ENCODE measurements around the gene CDON. TPM values are rescaled to one million over a fixed set of nuclear protein-coding genes. Genes with fewer than 3 reads are reported as not detected.

The CDON gene
- polyA plus RNA-seq, 4 donors = 1.7 to 9.0 TPM; not detected in 2

DNA sequence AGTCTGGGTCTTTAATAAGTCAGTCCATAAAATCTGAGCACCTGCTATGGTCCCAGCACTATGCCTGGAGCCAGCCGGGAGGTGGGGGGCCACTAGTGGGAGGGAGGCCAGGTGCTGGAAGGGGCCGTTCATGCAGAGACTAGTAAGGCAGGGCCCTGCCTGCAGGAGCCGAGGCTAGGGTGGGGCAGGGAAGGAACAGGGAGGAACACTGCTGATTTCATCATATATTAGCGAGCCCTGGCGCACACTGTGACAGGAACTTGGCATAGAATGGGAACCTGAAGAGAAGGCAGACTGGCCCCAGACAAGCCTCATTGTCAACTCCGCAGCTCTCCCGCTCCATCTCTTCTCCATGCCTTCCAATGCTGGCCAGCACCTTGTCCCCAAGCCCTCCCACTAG, 109.7 kb downstream of the CDON start:
- Histone ChIP-seq H3K9me3 (ENCODE audit: control insufficient read depth in 2 of 2, insufficient read depth in 1 of 2, low read depth in 1 of 2, low read length in 1 of 2) (no peaks in the 10 kb centered on the region), H3K4me3 (ENCODE audit: low read depth in 1 of 3, low read length in 3 of 3) (no peak overlapping the region), H3K4me1 (ENCODE audit: control insufficient read depth in 3 of 3, insufficient read depth in 2 of 3, low read depth in 1 of 3, low read length in 2 of 3) (peaks cover 0 to 6% (median 0%) of the 10 kb centered on the region in 3 donors), H3K36me3 (ENCODE audit: control insufficient read depth in 3 of 3, insufficient read depth in 2 of 3, low read depth in 1 of 3, low read length in 3 of 3) (peaks cover 0 to 19% (median 0%) of the 10 kb centered on the region in 3 donors), H3K27ac (ENCODE audit: low read depth in 1 of 3, low read length in 2 of 3) (no peak overlapping the region), H3K27me3 (ENCODE audit: control insufficient read depth in 3 of 3, insufficient read depth in 3 of 3, low read length in 3 of 3) (no peaks in the 10 kb centered on the region)
- peak in 1 of 2 donors; percentile 67 for DNase-seq
- no peak for FAIRE-seq
- 19 to 50% (median 38%) methylated on average over 7 of the region's 7 CpGs for WGBS, 3 donors

DNA sequence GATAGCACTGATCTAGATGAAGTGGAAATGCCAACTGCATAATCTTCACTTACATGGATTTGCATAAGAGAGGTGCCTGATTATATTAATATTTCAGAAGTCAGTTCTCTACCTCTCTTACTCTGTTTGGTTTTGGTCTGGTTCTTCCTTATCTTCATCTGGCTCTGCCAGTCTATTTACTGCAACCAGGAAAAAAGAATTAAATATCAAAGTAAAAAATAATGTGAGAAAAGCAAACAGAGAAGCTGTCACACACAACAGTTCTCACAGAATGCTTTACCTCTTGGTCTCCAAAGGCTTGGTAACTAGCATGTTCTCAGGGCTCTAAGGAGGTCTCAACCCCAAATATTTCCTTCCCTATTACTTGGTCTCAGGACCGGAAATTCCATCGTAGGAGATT, 110.1 kb downstream of the CDON start:
- no peaks in the 10 kb centered on the region for H3K27me3 ChIP-seq (ENCODE audit: control insufficient read depth in 3 of 3, insufficient read depth in 3 of 3, low read length in 3 of 3)
- H3K27ac ChIP-seq (ENCODE audit: low read depth in 1 of 3, low read length in 2 of 3) = no peak overlapping the region
- FAIRE-seq = no peak
- no peak overlapping the region for H3K4me3 ChIP-seq (ENCODE audit: low read depth in 1 of 3, low read length in 3 of 3)
- WGBS, 3 donors = 18 to 58% (median 27%) methylated on average over 2 of the region's 2 CpGs
- peaks cover 0 to 6% (median 0%) of the 10 kb centered on the region in 3 donors for H3K4me1 ChIP-seq (ENCODE audit: control insufficient read depth in 3 of 3, insufficient read depth in 2 of 3, low read depth in 1 of 3, low read length in 2 of 3)
- no peak for DNase-seq
- H3K36me3 ChIP-seq (ENCODE audit: control insufficient read depth in 3 of 3, insufficient read depth in 2 of 3, low read depth in 1 of 3, low read length in 3 of 3) = peaks cover 0 to 19% (median 0%) of the 10 kb centered on the region in 3 donors
- no peaks in the 10 kb centered on the region for H3K9me3 ChIP-seq (ENCODE audit: control insufficient read depth in 2 of 2, insufficient read depth in 1 of 2, low read depth in 1 of 2, low read length in 1 of 2)

DNA sequence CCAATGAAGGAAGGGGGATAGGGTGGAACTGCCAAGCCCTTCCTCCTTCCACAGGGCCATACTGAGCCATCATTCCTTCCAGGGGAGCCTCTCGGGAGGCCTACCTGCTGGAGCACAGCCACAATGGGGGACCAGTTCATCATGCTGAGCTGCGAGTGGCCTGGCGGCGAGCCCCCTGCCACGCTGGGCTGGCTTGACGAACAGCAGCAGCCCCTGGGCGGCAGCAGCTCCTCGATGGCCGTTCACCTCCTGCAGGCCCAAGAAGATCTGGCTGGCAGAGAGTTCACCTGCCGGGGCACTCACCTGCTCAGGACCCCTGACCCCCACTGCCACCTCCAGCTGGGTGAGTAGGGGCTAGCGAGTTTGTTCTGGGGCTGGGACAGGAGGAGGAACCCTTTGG, 110.9 kb downstream of the CDON start:
- Histone ChIP-seq H3K9me3 (ENCODE audit: control insufficient read depth in 2 of 2, insufficient read depth in 1 of 2, low read depth in 1 of 2, low read length in 1 of 2) (no peaks in the 10 kb centered on the region), H3K4me1 (ENCODE audit: control insufficient read depth in 3 of 3, insufficient read depth in 2 of 3, low read depth in 1 of 3, low read length in 2 of 3) (peaks cover 0 to 6% (median 0%) of the 10 kb centered on the region in 3 donors), H3K27ac (ENCODE audit: low read depth in 1 of 3, low read length in 2 of 3) (no peak overlapping the region), H3K4me3 (ENCODE audit: low read depth in 1 of 3, low read length in 3 of 3) (no peak overlapping the region), H3K36me3 (ENCODE audit: control insufficient read depth in 3 of 3, insufficient read depth in 2 of 3, low read depth in 1 of 3, low read length in 3 of 3) (peaks cover 0 to 16% (median 0%) of the 10 kb centered on the region in 3 donors), H3K27me3 (ENCODE audit: control insufficient read depth in 3 of 3, insufficient read depth in 3 of 3, low read length in 3 of 3) (no peaks in the 10 kb centered on the region)
- DNase-seq = no peak
- FAIRE-seq = no peak
- WGBS, 3 donors = 72 to 92% (median 86%) methylated on average over 11 of the region's 11 CpGs

GRCh38 chr11:125950696-125951651, 111.7 kb downstream of the CDON start:
- Histone ChIP-seq H3K27me3 (ENCODE audit: control insufficient read depth in 3 of 3, insufficient read depth in 3 of 3, low read length in 3 of 3) (no peaks in the 10 kb centered on the region), H3K9me3 (ENCODE audit: control insufficient read depth in 2 of 2, insufficient read depth in 1 of 2, low read depth in 1 of 2, low read length in 1 of 2) (no peaks in the 10 kb centered on the region), H3K36me3 (ENCODE audit: control insufficient read depth in 3 of 3, insufficient read depth in 2 of 3, low read depth in 1 of 3, low read length in 3 of 3) (peaks cover 0 to 10% (median 0%) of the 10 kb centered on the region in 3 donors), H3K4me1 (ENCODE audit: control insufficient read depth in 3 of 3, insufficient read depth in 2 of 3, low read depth in 1 of 3, low read length in 2 of 3) (peaks cover 0 to 6% (median 0%) of the 10 kb centered on the region in 3 donors), H3K27ac (ENCODE audit: low read depth in 1 of 3, low read length in 2 of 3) (peak overlapping the region in 1 of 3 donors; percentile 21), H3K4me3 (ENCODE audit: low read depth in 1 of 3, low read length in 3 of 3) (no peak overlapping the region)
- peak in 1 of 2 donors; percentile 31 for DNase-seq
- 72 to 93% (median 79%) methylated on average over 15 of the region's 15 CpGs for WGBS, 3 donors
- FAIRE-seq = no peak

- Histone ChIP-seq H3K36me3 (ENCODE audit: control insufficient read depth in 3 of 3, insufficient read depth in 2 of 3, low read depth in 1 of 3, low read length in 3 of 3) (peaks cover 0 to 5% (median 0%) of the 10 kb centered on the region in 3 donors), H3K4me1 (ENCODE audit: control insufficient read depth in 3 of 3, insufficient read depth in 2 of 3, low read depth in 1 of 3, low read length in 2 of 3) (peaks cover 0 to 6% (median 0%) of the 10 kb centered on the region in 3 donors), H3K27me3 (ENCODE audit: control insufficient read depth in 3 of 3, insufficient read depth in 3 of 3, low read length in 3 of 3) (no peaks in the 10 kb centered on the region), H3K9me3 (ENCODE audit: control insufficient read depth in 2 of 2, insufficient read depth in 1 of 2, low read depth in 1 of 2, low read length in 1 of 2) (no peaks in the 10 kb centered on the region), H3K27ac (ENCODE audit: low read depth in 1 of 3, low read length in 2 of 3) (no peak overlapping the region), H3K4me3 (ENCODE audit: low read depth in 1 of 3, low read length in 3 of 3) (no peak overlapping the region)
- FAIRE-seq (no peak), DNase-seq (no peak)
- 92 to 97% (median 93%) methylated on average over 11 of the region's 11 CpGs for WGBS, 3 donors
Observed at GRCh38 chr11:125950178-125950490, 112.5 kb downstream of the CDON start.

DNA sequence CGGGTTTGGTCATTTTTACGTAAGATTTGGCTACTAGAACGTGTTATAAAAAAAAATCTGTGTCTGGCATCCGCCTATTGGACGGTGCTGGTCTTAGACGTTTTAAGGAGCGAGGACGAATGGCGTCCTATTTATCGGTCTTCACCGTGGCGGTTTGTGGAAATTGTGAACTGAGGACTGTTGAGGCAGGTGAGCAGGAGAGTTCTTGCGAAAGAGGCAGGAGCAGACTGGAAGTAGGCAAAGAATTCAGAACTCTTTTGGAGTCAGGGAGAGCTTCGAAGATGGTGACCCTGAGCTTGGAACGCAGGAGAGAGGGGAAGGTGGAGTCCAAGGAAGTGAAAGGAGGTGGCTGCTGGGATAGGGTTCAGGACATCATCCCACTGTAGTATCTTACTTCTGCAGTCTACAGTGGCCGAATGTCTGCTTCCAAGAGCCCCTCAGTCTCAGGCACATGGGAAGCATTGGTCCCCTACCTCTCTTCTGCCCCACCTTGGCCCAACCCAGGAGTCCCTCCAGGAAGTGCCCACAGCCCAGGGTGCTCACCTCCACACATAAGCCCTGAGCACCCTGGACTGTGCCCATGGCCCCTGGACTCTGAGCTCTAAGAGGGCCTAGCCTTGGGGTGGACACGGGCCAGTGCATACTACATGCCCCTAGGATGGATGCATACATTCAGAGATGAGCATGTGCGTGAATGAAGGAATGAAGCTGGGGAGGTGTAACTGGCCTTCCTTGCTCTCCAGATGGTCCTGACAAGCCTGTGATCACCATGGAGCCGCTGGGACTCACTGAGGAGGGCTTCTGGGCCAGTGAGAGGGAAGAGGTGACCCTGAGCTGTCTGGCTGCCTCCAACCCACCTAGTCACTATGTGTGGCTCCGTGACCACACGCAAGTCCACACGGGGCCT, 113.1 kb downstream of the CDON start:
- H3K4me3 ChIP-seq (ENCODE audit: low read depth in 1 of 3, low read length in 3 of 3) = no peak overlapping the region
- H3K27ac ChIP-seq (ENCODE audit: low read depth in 1 of 3, low read length in 2 of 3) = no peak overlapping the region
- H3K27me3 ChIP-seq (ENCODE audit: control insufficient read depth in 3 of 3, insufficient read depth in 3 of 3, low read length in 3 of 3) = no peaks in the 10 kb centered on the region
- H3K36me3 ChIP-seq (ENCODE audit: control insufficient read depth in 3 of 3, insufficient read depth in 2 of 3, low read depth in 1 of 3, low read length in 3 of 3) = peaks cover 0 to 2% (median 0%) of the 10 kb centered on the region in 3 donors
- no peak for DNase-seq
- no peak for FAIRE-seq
- H3K9me3 ChIP-seq (ENCODE audit: control insufficient read depth in 2 of 2, insufficient read depth in 1 of 2, low read depth in 1 of 2, low read length in 1 of 2) = no peaks in the 10 kb centered on the region
- WGBS, 3 donors = 91 to 93% (median 93%) methylated on average over 22 of the region's 22 CpGs
- peaks cover 0 to 6% (median 0%) of the 10 kb centered on the region in 3 donors for H3K4me1 ChIP-seq (ENCODE audit: control insufficient read depth in 3 of 3, insufficient read depth in 2 of 3, low read depth in 1 of 3, low read length in 2 of 3)

DNA sequence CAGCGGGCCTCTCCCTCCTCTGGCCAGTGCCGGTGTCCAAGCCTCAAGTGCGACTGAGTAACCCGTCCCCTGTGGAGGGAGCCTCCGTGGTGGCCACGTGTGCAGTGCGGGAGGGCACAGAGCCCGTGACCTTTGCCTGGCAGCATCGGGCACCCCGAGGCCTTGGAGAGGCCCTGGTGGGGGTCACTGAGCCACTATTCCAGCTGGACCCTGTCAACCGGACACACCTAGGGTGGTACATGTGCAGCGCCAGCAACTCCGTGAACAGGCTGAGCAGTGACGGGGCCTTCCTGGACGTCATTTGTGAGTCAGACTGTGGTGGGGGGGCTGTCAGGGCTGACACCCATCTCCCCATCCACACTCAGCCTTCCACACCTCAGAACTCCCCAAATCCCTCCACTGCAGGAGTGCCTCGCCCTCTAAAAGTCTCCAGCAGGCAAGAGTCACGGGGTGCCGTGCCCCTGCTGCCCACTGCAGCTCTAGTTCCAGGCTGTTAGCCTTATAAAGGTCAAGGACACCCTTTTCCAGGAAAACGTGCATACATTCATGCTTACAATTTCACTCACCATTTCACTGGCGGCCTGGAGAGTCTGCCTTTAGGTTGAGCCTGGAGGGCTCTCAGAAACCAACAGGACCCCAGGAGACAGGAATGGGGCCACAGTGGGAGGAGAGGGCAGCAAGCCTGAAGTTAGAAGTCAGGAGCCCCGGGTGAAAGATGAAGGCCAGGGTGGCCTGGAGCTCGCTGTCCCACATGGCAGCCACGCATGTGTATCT, 114.2 kb downstream of the CDON start:
- WGBS, 3 donors = 76 to 85% (median 77%) methylated on average over 23 of the region's 23 CpGs
- H3K4me3 ChIP-seq (ENCODE audit: low read depth in 1 of 3, low read length in 3 of 3) = no peak overlapping the region
- H3K27ac ChIP-seq (ENCODE audit: low read depth in 1 of 3, low read length in 2 of 3) = no peak overlapping the region
- H3K27me3 ChIP-seq (ENCODE audit: control insufficient read depth in 3 of 3, insufficient read depth in 3 of 3, low read length in 3 of 3) = no peaks in the 10 kb centered on the region
- no peaks in the 10 kb centered on the region for H3K9me3 ChIP-seq (ENCODE audit: control insufficient read depth in 2 of 2, insufficient read depth in 1 of 2, low read depth in 1 of 2, low read length in 1 of 2)
- FAIRE-seq = no peak
- H3K36me3 ChIP-seq (ENCODE audit: control insufficient read depth in 3 of 3, insufficient read depth in 2 of 3, low read depth in 1 of 3, low read length in 3 of 3) = no peaks in the 10 kb centered on the region
- peaks cover 0 to 6% (median 0%) of the 10 kb centered on the region in 3 donors for H3K4me1 ChIP-seq (ENCODE audit: control insufficient read depth in 3 of 3, insufficient read depth in 2 of 3, low read depth in 1 of 3, low read length in 2 of 3)
- no peak for DNase-seq

All from small intestine (tissue), 7 donors.